Fibroblast of villous mesenchyme (primary cell): Measurements from ENCODE around the gene SPA17. TPM values are rescaled to one million over a fixed set of nuclear protein-coding genes. Genes with fewer than 3 reads are reported as not detected.
A peak's percentile ranks its signal among the peaks of the same experiment; 100 is the strongest.

Experiments used
- DNase-seq: peaks from one replicate; pipeline ENCODE4 v3.0.0-alpha.2; 2010; ENCODE audit warnings: low read depth
- H3K4me3 ChIP-seq: 2 replicates; pipeline ENCODE4 v1.5.1; 2011; ENCODE audit warnings: low read depth, mild to moderate bottlenecking, low read length
- CTCF ChIP-seq: IDR thresholded peaks from 2 replicates; pipeline ENCODE4 v1.5.1; 2012; ENCODE audit warnings: low read depth, mild to moderate bottlenecking, low read length; ENCODE audit not compliant: insufficient read depth
- total RNA-seq: library from RNA; depleted of rRNA; stranded (reverse); fragments of >200 nt; gene quantifications from 2 replicates; pipeline ENCODE4 v1.2.3, GENCODE V29; 2012

Gene SPA17
- total RNA-seq, 1 donor: 12.1 TPM

GRCh38 chr11:124658986-124659385 is 14.7 kb upstream of the SPA17 start:
- no peak for TF ChIP-seq CTCF
- H3K4me3 ChIP-seq: no peak overlapping the region
- no peak for DNase-seq

GRCh38 chr11:124661553-124661952 is 12.2 kb upstream of the SPA17 start:
- H3K4me3 ChIP-seq: no peak overlapping the region
- no peak for TF ChIP-seq CTCF
- DNase-seq: no peak

GRCh38 chr11:124662106-124662505 is 11.6 kb upstream of the SPA17 start:
- no peak for TF ChIP-seq CTCF
- no peak for DNase-seq
- no peak overlapping the region for H3K4me3 ChIP-seq

GRCh38 chr11:124663861-124664260 is 9.8 kb upstream of the SPA17 start:
- no peak for TF ChIP-seq CTCF
- no peak for DNase-seq
- H3K4me3 ChIP-seq: no peak overlapping the region

GRCh38 chr11:124667601-124668000 is 6.1 kb upstream of the SPA17 start:
- no peak overlapping the region for H3K4me3 ChIP-seq
- DNase-seq: no peak
- no peak for TF ChIP-seq CTCF

- peak; percentile 56 for DNase-seq
- no peak overlapping the region for H3K4me3 ChIP-seq
- peak; percentile 54 for TF ChIP-seq CTCF
Measured at GRCh38 chr11:124669193-124669592, 4.5 kb upstream of the SPA17 start.

- no peak overlapping the region for H3K4me3 ChIP-seq
- peak; percentile 22 for DNase-seq
- no peak for TF ChIP-seq CTCF
Measured at GRCh38 chr11:124670732-124671131, 3.0 kb upstream of the SPA17 start.
